ENCODE data around the gene TAF4.

The TAF4 gene

DNA sequence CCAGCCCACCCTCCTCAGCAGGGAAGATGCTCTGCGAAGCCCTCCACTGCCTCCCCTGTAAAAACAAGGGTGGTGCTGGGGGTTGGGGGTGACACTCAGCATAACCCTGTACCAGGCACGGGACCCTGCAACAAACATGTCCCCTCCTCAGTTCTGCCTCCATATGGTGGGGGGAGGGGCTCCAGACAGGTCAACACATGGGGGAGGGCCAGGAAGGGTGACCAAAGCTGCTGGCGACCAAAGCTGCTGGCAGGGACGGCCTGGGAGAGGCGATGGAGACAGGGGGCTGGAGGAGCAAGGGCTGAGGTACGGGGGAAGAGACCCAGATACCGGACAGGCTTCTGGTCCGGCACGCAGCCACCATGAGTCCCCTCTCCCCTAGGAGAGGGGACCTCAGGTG lies 123.2 kb downstream of the TAF4 start:
- no peak for DNase-seq (ENCODE audit: low read depth)
- H3K4me3 ChIP-seq (ENCODE audit: low read length) = no peak overlapping the region
- TF ChIP-seq, protein P1, sequence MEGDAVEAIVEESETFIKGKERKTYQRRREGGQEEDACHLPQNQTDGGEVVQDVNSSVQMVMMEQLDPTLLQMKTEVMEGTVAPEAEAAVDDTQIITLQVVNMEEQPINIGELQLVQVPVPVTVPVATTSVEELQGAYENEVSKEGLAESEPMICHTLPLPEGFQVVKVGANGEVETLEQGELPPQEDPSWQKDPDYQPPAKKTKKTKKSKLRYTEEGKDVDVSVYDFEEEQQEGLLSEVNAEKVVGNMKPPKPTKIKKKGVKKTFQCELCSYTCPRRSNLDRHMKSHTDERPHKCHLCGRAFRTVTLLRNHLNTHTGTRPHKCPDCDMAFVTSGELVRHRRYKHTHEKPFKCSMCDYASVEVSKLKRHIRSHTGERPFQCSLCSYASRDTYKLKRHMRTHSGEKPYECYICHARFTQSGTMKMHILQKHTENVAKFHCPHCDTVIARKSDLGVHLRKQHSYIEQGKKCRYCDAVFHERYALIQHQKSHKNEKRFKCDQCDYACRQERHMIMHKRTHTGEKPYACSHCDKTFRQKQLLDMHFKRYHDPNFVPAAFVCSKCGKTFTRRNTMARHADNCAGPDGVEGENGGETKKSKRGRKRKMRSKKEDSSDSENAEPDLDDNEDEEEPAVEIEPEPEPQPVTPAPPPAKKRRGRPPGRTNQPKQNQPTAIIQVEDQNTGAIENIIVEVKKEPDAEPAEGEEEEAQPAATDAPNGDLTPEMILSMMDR (conservative IDR thresholded peaks at IDR 0.05; ENCODE audit: low read depth, low read length) = no peak

DNA sequence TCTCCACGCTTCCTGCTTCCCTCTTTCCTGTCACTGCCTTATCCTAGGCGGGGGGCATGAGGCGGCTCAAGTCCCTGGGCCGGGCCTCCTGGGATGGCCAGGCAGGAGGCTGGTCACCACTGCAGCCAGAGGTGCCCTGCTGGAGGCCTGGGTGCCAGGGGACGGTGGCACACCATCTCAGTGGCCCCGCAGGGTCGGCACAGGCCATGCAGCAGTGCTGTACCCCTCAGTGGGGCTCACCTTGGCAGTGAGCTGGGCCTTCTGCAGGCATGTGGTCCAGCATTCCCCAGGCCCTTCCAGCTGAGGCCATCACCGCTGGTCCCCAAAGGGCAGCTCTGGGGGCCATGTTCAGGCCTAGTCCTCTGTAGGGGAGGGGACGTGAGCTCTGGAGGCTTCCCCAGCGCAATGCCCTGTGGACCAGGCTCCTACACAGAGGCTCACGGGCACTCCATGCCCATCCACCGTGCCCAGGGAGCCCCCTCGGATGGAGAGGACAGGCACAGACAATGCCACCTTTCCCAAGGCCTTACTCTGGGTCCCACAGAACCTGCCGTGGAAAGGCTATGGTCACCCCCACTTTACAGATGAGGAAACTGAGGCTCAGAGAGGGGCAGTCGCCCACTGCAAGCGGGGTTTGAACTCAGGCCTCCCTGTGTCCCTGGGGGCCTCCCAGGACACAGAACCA lies 123.8 kb downstream of the TAF4 start:
- TF ChIP-seq, protein P1 (conservative IDR thresholded peaks at IDR 0.05; ENCODE audit: low read depth, low read length) = no peak
- no peak for DNase-seq (ENCODE audit: low read depth)
- H3K4me3 ChIP-seq (ENCODE audit: low read length) = no peak overlapping the region

DNA sequence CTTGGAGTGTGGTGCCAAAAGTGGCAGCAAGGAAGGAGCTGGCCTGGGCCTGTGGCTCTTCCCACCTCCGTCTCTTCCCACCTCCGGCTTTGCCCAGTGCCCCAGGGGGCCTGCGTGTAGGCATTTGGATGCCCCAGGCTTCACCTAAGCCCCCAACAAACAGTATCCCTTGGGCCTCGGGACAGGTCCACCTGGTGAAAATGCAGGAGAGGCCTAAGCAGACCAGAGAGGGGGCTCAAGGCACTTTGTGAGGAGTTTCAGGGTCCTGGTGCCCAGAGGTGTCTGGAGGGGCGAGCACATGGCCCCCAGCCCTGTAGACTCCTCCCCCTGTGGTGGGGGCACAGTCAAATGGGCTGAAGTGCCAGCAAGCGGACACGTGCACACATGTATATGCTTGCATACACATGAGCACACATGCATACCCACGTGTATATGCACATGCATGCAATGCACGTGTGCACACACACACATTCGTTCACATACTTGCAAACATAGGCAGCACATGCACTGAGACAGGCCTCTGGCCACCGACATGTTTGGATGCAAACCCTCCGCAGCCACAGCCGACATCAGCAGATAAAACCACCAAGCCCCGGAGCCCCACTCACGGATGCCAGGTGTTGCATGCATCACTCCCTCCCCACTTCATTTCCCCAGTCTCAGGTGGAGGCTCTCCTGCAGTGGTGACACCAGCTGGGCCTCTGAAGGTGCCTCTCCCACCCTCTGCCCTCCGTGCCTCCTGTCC lies 124.5 kb downstream of the TAF4 start:
- DNase-seq (ENCODE audit: low read depth) = no peak
- TF ChIP-seq, protein P1 (conservative IDR thresholded peaks at IDR 0.05; ENCODE audit: low read depth, low read length) = no peak
- no peak overlapping the region for H3K4me3 ChIP-seq (ENCODE audit: low read length)

DNA sequence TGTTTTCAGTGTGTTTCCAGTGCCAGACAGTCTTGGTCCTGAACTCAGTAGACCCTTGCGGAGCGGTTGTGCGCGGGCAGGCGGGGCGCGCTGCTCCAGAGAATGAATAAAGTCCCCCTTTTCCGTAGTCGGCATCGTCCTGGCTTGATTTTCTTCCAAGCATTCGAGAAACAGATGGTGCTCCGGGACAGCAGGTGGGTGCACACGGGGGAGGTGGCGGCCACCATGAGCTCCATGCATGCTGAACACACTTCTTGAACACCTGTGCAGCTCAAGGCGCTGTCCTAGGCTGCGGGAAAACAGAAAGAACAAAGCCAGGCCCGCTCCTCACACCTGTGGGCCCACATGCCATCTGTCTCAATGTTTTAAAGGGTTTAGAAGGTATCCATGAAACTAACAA lies 125.2 kb downstream of the TAF4 start:
- no peak for DNase-seq (ENCODE audit: low read depth)
- no peak overlapping the region for H3K4me3 ChIP-seq (ENCODE audit: low read length)
- TF ChIP-seq, protein P1 (conservative IDR thresholded peaks at IDR 0.05; ENCODE audit: low read depth, low read length) = no peak

DNA sequence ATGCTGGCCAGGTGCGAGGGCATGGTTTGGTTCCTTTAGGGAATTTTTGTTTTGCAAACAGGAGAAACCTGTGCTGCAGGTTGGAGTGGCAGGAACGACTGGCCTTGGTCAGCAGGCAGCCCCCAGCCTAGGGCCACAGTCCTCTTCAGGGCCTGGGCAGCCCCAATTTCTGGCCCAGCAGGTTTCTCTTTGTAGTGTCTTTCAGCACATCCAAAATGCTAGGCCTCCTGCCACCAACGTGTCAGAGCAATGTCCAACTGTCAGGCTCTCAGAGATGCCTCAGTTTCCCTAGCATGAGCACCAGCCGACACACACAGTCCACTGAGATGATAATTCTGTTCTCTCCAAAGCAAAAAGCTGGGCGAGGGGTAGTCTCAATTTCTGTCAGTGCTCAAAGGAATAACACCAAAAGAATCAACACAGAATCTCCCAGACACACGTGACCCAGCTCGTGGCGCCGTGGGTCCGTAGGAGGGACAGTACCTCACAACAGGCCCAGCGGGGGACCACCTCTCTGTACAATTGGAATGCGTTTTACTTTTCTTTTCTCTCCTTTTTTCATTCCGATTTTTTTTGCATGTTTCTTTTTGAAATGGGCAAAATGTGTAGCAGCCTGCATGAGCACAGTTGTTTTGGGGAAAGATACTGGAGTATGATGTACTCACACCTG lies 125.9 kb downstream of the TAF4 start:
- no peak for DNase-seq (ENCODE audit: low read depth)
- TF ChIP-seq, protein P1 (conservative IDR thresholded peaks at IDR 0.05; ENCODE audit: low read depth, low read length) = no peak
- no peak overlapping the region for H3K4me3 ChIP-seq (ENCODE audit: low read length)

DNA sequence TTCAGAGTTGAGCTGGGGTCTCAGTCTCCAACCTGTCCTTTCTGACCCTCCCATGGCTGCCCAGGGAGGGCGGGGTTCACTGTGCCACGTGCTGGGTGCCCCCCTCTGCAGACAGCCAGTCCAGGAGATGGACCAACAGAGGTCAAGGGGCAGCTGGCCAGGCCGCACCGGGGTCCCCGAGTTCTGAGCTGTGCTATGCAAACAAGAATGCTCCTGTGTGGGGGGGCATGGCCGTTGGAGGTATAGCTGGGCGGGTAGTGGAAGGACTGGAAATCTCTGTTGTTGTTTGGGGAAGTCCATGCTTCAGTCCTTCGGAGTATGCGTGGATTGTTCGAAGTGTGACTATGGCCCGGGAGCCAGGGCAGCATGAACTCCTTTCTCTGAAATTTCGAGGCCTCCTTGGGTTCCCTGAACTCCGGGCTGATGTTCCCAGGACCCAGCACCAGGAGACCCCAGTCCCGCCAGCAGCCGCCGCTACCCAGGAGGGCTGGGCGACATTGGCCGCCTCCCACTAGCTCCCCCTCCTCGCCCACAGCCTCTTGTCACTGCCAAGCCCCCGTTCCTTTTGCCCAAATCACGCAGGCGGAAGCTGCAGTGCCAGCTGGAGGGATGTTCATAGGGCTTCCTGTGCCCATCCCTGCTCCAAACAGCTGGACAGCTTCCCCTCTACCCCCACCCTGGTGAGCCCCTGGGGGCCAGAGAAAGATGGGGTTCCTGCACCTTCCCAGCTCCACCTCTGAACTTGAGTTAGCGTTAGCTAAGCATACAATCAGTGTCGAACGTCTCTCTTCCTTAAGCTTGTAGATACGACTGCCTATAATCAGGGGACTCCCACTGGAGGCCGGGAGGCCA lies 126.6 kb downstream of the TAF4 start:
- no peak overlapping the region for H3K4me3 ChIP-seq (ENCODE audit: low read length)
- TF ChIP-seq, protein P1 (conservative IDR thresholded peaks at IDR 0.05; ENCODE audit: low read depth, low read length) = no peak
- no peak for DNase-seq (ENCODE audit: low read depth)

Measured in retinal pigment epithelial cell (primary cell).